ENCODE results near the gene VWA5A.

DNA sequence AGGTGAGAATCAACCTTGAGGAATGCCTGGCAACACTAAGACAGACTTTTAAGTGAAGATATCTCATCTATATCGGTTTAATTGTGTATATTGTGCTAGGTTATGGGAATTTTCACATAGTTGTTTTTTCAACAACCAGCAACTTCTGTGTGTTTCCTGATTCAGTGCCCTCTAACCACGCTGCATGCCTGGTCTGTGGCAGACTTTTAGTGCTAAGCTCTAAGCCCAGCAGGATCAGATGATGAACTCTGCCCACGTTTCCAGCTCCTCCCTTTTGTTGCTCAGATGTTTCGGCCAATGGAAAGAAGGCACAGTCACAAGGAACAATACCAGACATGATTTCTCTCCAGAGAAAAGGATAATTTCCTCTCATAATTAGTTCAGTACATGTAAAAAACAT, 1.4 kb upstream of the VWA5A start:
- no peak for TF ChIP-seq POLR2A (IDR thresholded peaks at IDR 0.05)
- TF ChIP-seq, protein P1, sequence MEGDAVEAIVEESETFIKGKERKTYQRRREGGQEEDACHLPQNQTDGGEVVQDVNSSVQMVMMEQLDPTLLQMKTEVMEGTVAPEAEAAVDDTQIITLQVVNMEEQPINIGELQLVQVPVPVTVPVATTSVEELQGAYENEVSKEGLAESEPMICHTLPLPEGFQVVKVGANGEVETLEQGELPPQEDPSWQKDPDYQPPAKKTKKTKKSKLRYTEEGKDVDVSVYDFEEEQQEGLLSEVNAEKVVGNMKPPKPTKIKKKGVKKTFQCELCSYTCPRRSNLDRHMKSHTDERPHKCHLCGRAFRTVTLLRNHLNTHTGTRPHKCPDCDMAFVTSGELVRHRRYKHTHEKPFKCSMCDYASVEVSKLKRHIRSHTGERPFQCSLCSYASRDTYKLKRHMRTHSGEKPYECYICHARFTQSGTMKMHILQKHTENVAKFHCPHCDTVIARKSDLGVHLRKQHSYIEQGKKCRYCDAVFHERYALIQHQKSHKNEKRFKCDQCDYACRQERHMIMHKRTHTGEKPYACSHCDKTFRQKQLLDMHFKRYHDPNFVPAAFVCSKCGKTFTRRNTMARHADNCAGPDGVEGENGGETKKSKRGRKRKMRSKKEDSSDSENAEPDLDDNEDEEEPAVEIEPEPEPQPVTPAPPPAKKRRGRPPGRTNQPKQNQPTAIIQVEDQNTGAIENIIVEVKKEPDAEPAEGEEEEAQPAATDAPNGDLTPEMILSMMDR (IDR thresholded peaks at IDR 0.05): no peak

Data from uterus (tissue), 2 donors.